CD4-positive, alpha-beta T cell treated with Interleukin-1 beta for 1 hour (primary cell): ENCODE results near the gene SCFD2.

Experiments used
- DNase-seq, 2 donors: peaks; one replicate each; pipeline ENCODE4 v3.0.0-alpha.2; 2020 to 2022

SCFD2 gene

GRCh38 chr4:52979821-52980590, 385.9 kb downstream of the SCFD2 start:
- DNase-seq, result no peak

DNA sequence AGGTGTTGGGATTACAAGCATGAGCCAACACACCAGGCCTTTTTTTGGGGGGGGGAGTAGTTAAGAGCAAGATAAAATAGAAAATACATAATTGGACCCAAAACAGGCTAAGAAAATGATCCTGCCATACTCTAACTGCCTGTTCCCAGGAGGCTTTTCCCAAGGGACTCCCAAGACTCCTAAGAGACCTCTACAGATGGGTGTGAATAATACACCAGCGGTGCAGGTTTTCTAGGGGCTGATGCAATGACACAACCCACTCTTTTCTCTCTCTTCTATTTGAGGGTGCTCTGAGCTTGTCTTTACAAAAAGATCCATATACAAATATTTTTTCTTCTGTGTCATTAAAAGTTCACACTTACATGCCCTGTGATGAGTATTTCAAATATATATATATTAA, 386.8 kb downstream of the SCFD2 start:
- no peak for DNase-seq

- DNase-seq, result no peak
Observed at GRCh38 chr4:52977252-52977651, 388.6 kb downstream of the SCFD2 start.

GRCh38 chr4:52976523-52977230, 389.2 kb downstream of the SCFD2 start:
- DNase-seq, result no peak

- DNase-seq, result no peak
Observed at GRCh38 chr4:52968691-52969090, 397.2 kb downstream of the SCFD2 start.

- DNase-seq, result no peak
Observed at GRCh38 chr4:52968241-52968640, 397.6 kb downstream of the SCFD2 start.

DNA sequence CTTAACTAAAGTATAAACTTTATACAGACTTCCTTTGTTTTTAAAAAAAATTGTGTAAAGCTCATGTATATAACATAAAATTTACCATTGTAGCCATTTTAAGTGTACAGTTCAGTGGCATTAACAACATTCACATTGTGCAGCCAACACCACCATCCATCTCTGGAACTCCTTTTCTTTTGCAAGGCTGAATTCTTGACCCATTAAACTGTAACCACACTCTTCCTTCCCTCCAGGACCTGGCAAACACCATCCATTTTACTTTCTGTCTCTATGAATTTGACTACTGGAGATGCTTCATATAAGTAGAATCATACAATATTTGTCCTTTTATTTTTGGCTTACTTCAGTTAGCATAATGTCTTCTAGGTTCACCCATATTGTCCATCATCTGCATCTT, 399.1 kb downstream of the SCFD2 start:
- DNase-seq, result no peak

GRCh38 chr4:52966172-52966571, 399.7 kb downstream of the SCFD2 start:
- no peak for DNase-seq

GRCh38 chr4:52964561-52965101, 401.2 kb downstream of the SCFD2 start:
- no peak for DNase-seq

DNA sequence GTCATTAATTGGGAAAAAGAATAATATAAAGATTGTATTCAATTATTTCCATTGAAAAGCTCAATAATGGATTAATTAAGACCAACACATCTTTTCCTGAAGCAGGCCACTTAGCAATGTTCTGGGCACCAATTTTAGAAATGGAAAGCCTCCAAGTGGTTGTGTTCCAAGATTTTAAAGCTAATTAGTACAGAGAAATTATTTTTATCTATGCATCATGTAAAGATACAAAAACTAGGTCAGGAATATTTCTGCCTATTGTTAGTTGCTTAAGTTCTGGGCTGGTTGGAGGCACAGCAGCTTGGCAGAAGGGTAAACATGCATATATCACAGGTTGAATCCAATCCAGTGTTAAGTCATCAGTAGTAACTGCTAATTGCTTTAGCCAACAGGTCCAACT, 401.9 kb downstream of the SCFD2 start:
- no peak for DNase-seq

- DNase-seq, result no peak
Observed at GRCh38 chr4:52962721-52963120, 403.1 kb downstream of the SCFD2 start.

- no peak for DNase-seq
Observed at GRCh38 chr4:52961666-52962412, 404.0 kb downstream of the SCFD2 start.

DNA sequence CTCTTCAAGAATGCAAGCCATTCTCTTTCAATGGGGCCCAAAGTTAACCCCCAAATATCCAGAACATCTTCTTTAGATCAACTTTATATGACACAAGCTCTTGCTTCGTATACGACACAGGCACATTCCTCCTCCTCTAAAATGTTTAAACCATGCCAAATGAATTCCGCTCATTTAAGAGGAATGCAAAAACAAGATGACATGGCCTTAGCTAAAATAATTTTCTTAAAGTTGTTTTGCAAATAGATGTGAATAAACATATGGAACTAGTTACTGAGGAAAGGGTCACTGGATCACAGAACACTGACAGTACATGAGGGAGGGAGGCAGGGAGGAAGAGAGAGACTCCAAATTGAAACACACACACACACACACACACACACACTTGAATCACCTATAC, 406.3 kb downstream of the SCFD2 start:
- no peak for DNase-seq

- no peak for DNase-seq
Observed at GRCh38 chr4:52957835-52958631, 407.8 kb downstream of the SCFD2 start.

- DNase-seq, result no peak
Observed at GRCh38 chr4:52957220-52957686, 408.6 kb downstream of the SCFD2 start.

DNA sequence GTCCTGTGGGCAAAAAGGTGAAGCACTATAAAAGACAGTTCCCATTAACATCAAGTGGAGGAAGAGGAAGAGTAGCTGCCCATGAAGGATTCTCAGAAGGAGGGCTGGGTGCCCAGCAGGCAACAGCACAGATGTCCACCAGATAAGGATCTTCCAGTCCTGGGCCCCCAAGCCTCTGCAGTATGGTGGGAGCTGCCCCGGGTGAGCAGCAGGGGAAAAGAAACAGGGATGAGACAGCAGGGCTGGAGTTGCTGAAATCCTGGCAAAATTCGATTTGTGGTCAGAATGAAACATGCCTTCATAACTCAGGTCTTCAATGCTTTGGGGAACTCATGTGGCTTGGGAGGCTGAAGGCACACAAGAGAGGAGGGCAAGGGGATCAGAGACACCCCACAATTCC, 409.2 kb downstream of the SCFD2 start:
- no peak for DNase-seq

GRCh38 chr4:52954560-52955170, 411.2 kb downstream of the SCFD2 start:
- DNase-seq, result no peak

- no peak for DNase-seq
Observed at GRCh38 chr4:52952540-52952939, 413.3 kb downstream of the SCFD2 start.

DNA sequence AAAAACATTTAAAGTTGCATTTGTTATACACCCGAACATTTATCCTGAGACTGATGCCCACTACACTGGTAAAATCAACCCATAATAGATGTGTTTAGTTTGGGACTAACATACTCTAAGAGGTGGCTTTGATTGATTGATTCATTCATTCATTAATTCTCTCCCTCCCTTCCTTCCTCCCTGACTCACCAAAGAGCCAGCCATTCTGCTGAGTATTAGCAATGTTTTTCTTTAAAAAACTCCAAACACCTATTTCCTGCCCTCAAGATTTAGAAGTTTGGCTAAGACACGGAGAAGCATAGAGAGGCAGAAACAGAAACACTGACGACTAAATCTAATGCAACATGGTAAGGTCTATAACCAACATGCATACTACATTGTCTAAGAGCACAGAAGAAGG, 414.8 kb downstream of the SCFD2 start:
- no peak for DNase-seq

- no peak for DNase-seq
Observed at GRCh38 chr4:52950226-52950625, 415.6 kb downstream of the SCFD2 start.

- no peak for DNase-seq
Observed at GRCh38 chr4:52949336-52949735, 416.5 kb downstream of the SCFD2 start.

DNA sequence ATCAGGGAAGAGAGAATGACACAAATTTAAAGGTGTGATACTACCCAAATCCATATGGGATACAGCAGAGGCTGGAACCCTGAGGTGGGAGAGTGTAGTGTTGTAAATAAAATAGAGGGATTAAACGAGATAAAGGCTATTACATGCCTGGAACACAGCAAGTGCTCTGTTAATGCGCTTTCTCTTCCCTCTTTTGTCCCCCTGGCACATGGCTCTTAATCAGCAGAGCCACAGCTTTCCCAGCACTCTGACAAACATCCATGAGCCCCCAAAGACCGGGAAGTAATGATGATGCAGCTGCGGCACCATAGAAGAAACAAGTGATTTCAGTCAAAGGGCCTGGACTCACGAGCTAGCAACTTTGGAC, 417.8 kb downstream of the SCFD2 start:
- DNase-seq, result no peak
